Calu3 (cell line): ENCODE data around the gene ALG14. TPM values are rescaled to one million over a fixed set of nuclear protein-coding genes. Genes with fewer than 3 reads are reported as not detected.
"Not testable (repeated sequence)": the region's sequence is repeated elsewhere in the genome, so short reads cannot be mapped to it uniquely, and the experiment has no call there.

ENCODE experiments used
- BruUV-seq: library from RNA; stranded (reverse); fragments of 400-500 nt; replicated peaks from 2 replicates; lab custom pipeline; 2021; lab: Mats Ljungman, UMichigan
- CTCF ChIA-PET: fragments of 300-600 bp; sonication (Branson Sonifier 250); formaldehyde crosslinking; loops from one replicate; lab custom pipeline; 2022; ENCODE audit warnings: antibody characterized with exemption; lab: Charles Lee
- DNase-seq: peaks from one replicate; pipeline ENCODE4 v3.0.0; 2022
- H3K27ac Mint-ChIP-seq: one replicate; pipeline ENCODE4 v1.8.0; 2022; ENCODE audit warnings: mixed read lengths; ENCODE audit not compliant: unreplicated experiment
- H3K27me3 Mint-ChIP-seq: one replicate; pipeline ENCODE4 v1.8.0; 2022; ENCODE audit warnings: mixed read lengths; ENCODE audit not compliant: unreplicated experiment
- H3K36me3 Mint-ChIP-seq: one replicate; pipeline ENCODE4 v1.8.0; 2022; ENCODE audit warnings: mild to moderate bottlenecking, moderate library complexity, mixed read lengths; ENCODE audit not compliant: insufficient read depth, unreplicated experiment
- H3K4me1 Mint-ChIP-seq: one replicate; pipeline ENCODE4 v1.8.0; 2022; ENCODE audit warnings: mild to moderate bottlenecking, low read depth, mixed read lengths; ENCODE audit not compliant: unreplicated experiment
- H3K4me3 Mint-ChIP-seq: one replicate; pipeline ENCODE4 v1.8.0; 2022; ENCODE audit warnings: mild to moderate bottlenecking, low read depth, moderate library complexity, mixed read lengths; ENCODE audit not compliant: unreplicated experiment
- H3K9me3 Mint-ChIP-seq: one replicate; pipeline ENCODE4 v1.8.0; 2022; ENCODE audit warnings: low read depth, mixed read lengths; ENCODE audit not compliant: unreplicated experiment
- CTCF ChIP-seq: fragments of 200-600 bp; IDR thresholded peaks from one replicate; pipeline ENCODE4 v1.8.0; 2022; ENCODE audit warnings: antibody characterized with exemption; ENCODE audit not compliant: unreplicated experiment
- intact Hi-C: fragments of 100-400 bp; cut with micrococcal nuclease; formaldehyde crosslinking; loops from one replicate; pipeline ENCODE4 v1.10.0; 2022; ENCODE audit not compliant: unreplicated experiment
- total RNA-seq: library from RNA; stranded (reverse); gene quantifications from 2 replicates; pipeline ENCODE4 v1.2.3, GENCODE V29; 2022

Gene ALG14
- total RNA-seq, 1 experiment from 2014 or later: 5.8 TPM

- no peak overlapping the region for H3K27ac Mint-ChIP-seq
- no TSS peak for BruUV-seq
- no peaks in the 10 kb centered on the region for H3K9me3 Mint-ChIP-seq
- no peak for TF ChIP-seq CTCF
- CTCF ChIA-PET: no interaction called here
- H3K4me1 Mint-ChIP-seq: no peaks in the 10 kb centered on the region
- no peak overlapping the region for H3K4me3 Mint-ChIP-seq
- no peaks in the 10 kb centered on the region for H3K36me3 Mint-ChIP-seq
- intact Hi-C loops: no loop called here
- no peak for DNase-seq
- no peaks in the 10 kb centered on the region for H3K27me3 Mint-ChIP-seq
These were observed 15.4 kb downstream of the ALG14 start for GRCh38 chr1:95057351-95057750.

- no peak for TF ChIP-seq CTCF
- CTCF ChIA-PET: interaction anchor here (0.9 kb wide), 1 partner anchor 186 kb away, joined by 3 read pairs; no protein-coding TSS in a partner anchor
- H3K27ac Mint-ChIP-seq: no peak overlapping the region
- no peaks in the 10 kb centered on the region for H3K27me3 Mint-ChIP-seq
- intact Hi-C loops: no loop called here
- no peak for DNase-seq
- no peak overlapping the region for H3K4me3 Mint-ChIP-seq
- no peaks in the 10 kb centered on the region for H3K36me3 Mint-ChIP-seq
- no peaks in the 10 kb centered on the region for H3K4me1 Mint-ChIP-seq
- BruUV-seq: no TSS peak
- no peaks in the 10 kb centered on the region for H3K9me3 Mint-ChIP-seq
These were observed 22.8 kb downstream of the ALG14 start for GRCh38 chr1:95049935-95050334.

DNA sequence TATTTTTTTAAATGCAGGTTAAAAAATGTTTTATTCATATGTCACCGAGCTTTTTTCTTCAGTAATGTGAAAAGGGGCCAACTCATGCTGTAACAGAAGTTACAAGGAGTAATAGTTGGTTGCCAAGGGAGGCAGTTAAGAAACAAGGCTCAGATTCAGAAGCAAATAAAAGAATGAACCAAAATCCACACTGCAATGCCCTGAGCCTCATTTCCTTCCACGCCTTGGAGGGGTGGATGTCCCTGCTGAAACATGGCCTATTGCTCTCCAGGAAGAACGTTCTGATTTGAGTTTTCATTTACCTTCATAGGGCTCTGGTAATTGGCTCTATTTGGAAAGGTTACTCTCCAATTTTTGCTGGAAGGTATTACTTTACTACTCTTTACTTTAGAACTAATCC lies 24.4 kb downstream of the ALG14 start:
- TF ChIP-seq CTCF: no peak
- no peak overlapping the region for H3K4me3 Mint-ChIP-seq
- no peak for DNase-seq
- H3K36me3 Mint-ChIP-seq: no peaks in the 10 kb centered on the region
- CTCF ChIA-PET: interaction anchor here (1.1 kb wide), 1 partner anchor 186 kb away, joined by 3 read pairs; the partner anchor contains the start of gene RWDD3
- no peak overlapping the region for H3K27ac Mint-ChIP-seq
- H3K4me1 Mint-ChIP-seq: no peaks in the 10 kb centered on the region
- intact Hi-C loops: no loop called here
- H3K27me3 Mint-ChIP-seq: no peaks in the 10 kb centered on the region
- BruUV-seq: no TSS peak
- no peaks in the 10 kb centered on the region for H3K9me3 Mint-ChIP-seq

GRCh38 chr1:95047624-95048023 lies 25.1 kb downstream of the ALG14 start:
- H3K27me3 Mint-ChIP-seq, BruUV-seq, H3K36me3 Mint-ChIP-seq, H3K9me3 Mint-ChIP-seq, H3K4me3 Mint-ChIP-seq, DNase-seq, H3K4me1 Mint-ChIP-seq, intact Hi-C loops, H3K27ac Mint-ChIP-seq: not testable (repeated sequence)
- CTCF ChIA-PET: interaction anchor here (1.1 kb wide), 1 partner anchor 186 kb away, joined by 3 read pairs; the partner anchor contains the start of gene RWDD3

GRCh38 chr1:95046359-95046758 lies 26.4 kb downstream of the ALG14 start:
- no peaks in the 10 kb centered on the region for H3K27me3 Mint-ChIP-seq
- no peak for TF ChIP-seq CTCF
- no peaks in the 10 kb centered on the region for H3K4me1 Mint-ChIP-seq
- intact Hi-C loops: no loop called here
- no peaks in the 10 kb centered on the region for H3K9me3 Mint-ChIP-seq
- no peak overlapping the region for H3K27ac Mint-ChIP-seq
- CTCF ChIA-PET: no interaction called here
- no peaks in the 10 kb centered on the region for H3K36me3 Mint-ChIP-seq
- no peak for DNase-seq
- no peak overlapping the region for H3K4me3 Mint-ChIP-seq
- no TSS peak for BruUV-seq
